ENCODE measurements around the gene PRKAR2B. TPM values are rescaled to one million over a fixed set of nuclear protein-coding genes. Genes with fewer than 3 reads are reported as not detected.

PRKAR2B gene
- total RNA-seq, 1 experiment from 2014 or later, result 6.2 TPM

- no peak overlapping the region for H3K4me3 ChIP-seq
- DNase-seq (ENCODE audit: low read depth in 1 of 2, low spot score in 2 of 2), result no peak
Measured at GRCh38 chr7:107206706-107207105, 162.2 kb downstream of the PRKAR2B start.

GRCh38 chr7:107207459-107207858 is 163.0 kb downstream of the PRKAR2B start:
- no peak overlapping the region for H3K4me3 ChIP-seq
- no peaks in the 10 kb centered on the region for H3K27me3 ChIP-seq (replicated peaks)
- no peak for DNase-seq (ENCODE audit: low read depth in 1 of 2, low spot score in 2 of 2)
- H3K4me1 ChIP-seq (replicated peaks), result no peaks in the 10 kb centered on the region
- no peaks in the 10 kb centered on the region for H3K9me3 ChIP-seq (replicated peaks)
- peaks cover 19% of the 10 kb centered on the region for H3K36me3 ChIP-seq
- no peak overlapping the region for H3K27ac ChIP-seq

More at GRCh38 chr7:107206706-107207105, 162.2 kb downstream of the PRKAR2B start:
- Histone ChIP-seq H3K9me3 (replicated peaks) (no peaks in the 10 kb centered on the region), H3K27me3 (replicated peaks) (no peaks in the 10 kb centered on the region), H3K4me1 (replicated peaks) (no peaks in the 10 kb centered on the region), H3K27ac (no peak overlapping the region), H3K36me3 (peaks cover 26% of the 10 kb centered on the region)

GRCh38 chr7:107208024-107208521 is 163.6 kb downstream of the PRKAR2B start:
- no peaks in the 10 kb centered on the region for H3K9me3 ChIP-seq (replicated peaks)
- H3K4me1 ChIP-seq (replicated peaks), result no peaks in the 10 kb centered on the region
- H3K27ac ChIP-seq, result no peak overlapping the region
- no peak for DNase-seq (ENCODE audit: low read depth in 1 of 2, low spot score in 2 of 2)
- peaks cover 16% of the 10 kb centered on the region for H3K36me3 ChIP-seq
- no peaks in the 10 kb centered on the region for H3K27me3 ChIP-seq (replicated peaks)
- H3K4me3 ChIP-seq, result no peak overlapping the region

- H3K4me3 ChIP-seq, result no peak overlapping the region
- no peak for DNase-seq (ENCODE audit: low read depth in 1 of 2, low spot score in 2 of 2)
- peaks cover 11% of the 10 kb centered on the region; the same call in 1 of the 2 replicates for H3K36me3 ChIP-seq
- H3K9me3 ChIP-seq (replicated peaks), result no peaks in the 10 kb centered on the region
- no peaks in the 10 kb centered on the region for H3K27me3 ChIP-seq (replicated peaks)
- H3K4me1 ChIP-seq (replicated peaks), result no peaks in the 10 kb centered on the region
- no peak overlapping the region for H3K27ac ChIP-seq
Measured at GRCh38 chr7:107208563-107208962, 164.1 kb downstream of the PRKAR2B start.

- DNase-seq (ENCODE audit: low read depth in 1 of 2, low spot score in 2 of 2), result no peak
- Histone ChIP-seq H3K36me3 (peaks cover 5% of the 10 kb centered on the region; the same call in 1 of the 2 replicates), H3K9me3 (replicated peaks) (no peaks in the 10 kb centered on the region), H3K27me3 (replicated peaks) (no peaks in the 10 kb centered on the region), H3K4me3 (no peak overlapping the region), H3K4me1 (replicated peaks) (no peaks in the 10 kb centered on the region), H3K27ac (no peak overlapping the region)
Measured at GRCh38 chr7:107209565-107209964, 165.1 kb downstream of the PRKAR2B start.

- DNase-seq (ENCODE audit: low read depth in 1 of 2, low spot score in 2 of 2), result no peak
- no peaks in the 10 kb centered on the region for H3K27me3 ChIP-seq (replicated peaks)
- no peak overlapping the region for H3K4me3 ChIP-seq
- no peaks in the 10 kb centered on the region for H3K4me1 ChIP-seq (replicated peaks)
- no peak overlapping the region for H3K27ac ChIP-seq
- H3K9me3 ChIP-seq (replicated peaks), result no peaks in the 10 kb centered on the region
- peaks cover 3% of the 10 kb centered on the region; the same call in 1 of the 2 replicates for H3K36me3 ChIP-seq
Measured at GRCh38 chr7:107210400-107210799, 165.9 kb downstream of the PRKAR2B start.

Other genes with a start within 250 kb of the PRKAR2B start
- gene PIK3CG, start 179.4 kb upstream of the PRKAR2B start, total RNA-seq (2014; rRNA removed; shearing (Covaris generic)), result 0.84 and 1.2 TPM in 2 replicates
- 44.8 and 45.5 TPM in 2 replicates for gene HBP1, start 124.3 kb downstream of the PRKAR2B start, total RNA-seq (2014; rRNA removed; shearing (Covaris generic))